Fibroblast of villous mesenchyme (primary cell): Measurements from ENCODE around the gene AMIGO3. TPM values are rescaled to one million over a fixed set of nuclear protein-coding genes. Genes with fewer than 3 reads are reported as not detected.

ENCODE experiments used
- DNase-seq: peaks from one replicate; pipeline ENCODE4 v3.0.0-alpha.2; 2010; ENCODE audit warnings: low read depth
- H3K4me3 ChIP-seq: 2 replicates; pipeline ENCODE4 v1.5.1; 2011; ENCODE audit warnings: low read depth, mild to moderate bottlenecking, low read length
- CTCF ChIP-seq: IDR thresholded peaks from 2 replicates; pipeline ENCODE4 v1.5.1; 2012; ENCODE audit warnings: low read depth, mild to moderate bottlenecking, low read length; ENCODE audit not compliant: insufficient read depth
- total RNA-seq: library from RNA; depleted of rRNA; stranded (reverse); fragments of >200 nt; gene quantifications from 2 replicates; pipeline ENCODE4 v1.2.3, GENCODE V29; 2012

AMIGO3 gene
- total RNA-seq, 1 donor = 0.43 TPM

GRCh38 chr3:49681232-49681522 is 38.3 kb downstream of the AMIGO3 start:
- TF ChIP-seq CTCF = no peak
- H3K4me3 ChIP-seq = no peak overlapping the region
- DNase-seq = no peak

GRCh38 chr3:49680493-49681231 is 38.8 kb downstream of the AMIGO3 start:
- no peak for DNase-seq
- no peak overlapping the region for H3K4me3 ChIP-seq
- TF ChIP-seq CTCF = no peak

- H3K4me3 ChIP-seq = no peak overlapping the region
- DNase-seq = no peak
- no peak for TF ChIP-seq CTCF
Observed at GRCh38 chr3:49675912-49676311, 43.6 kb downstream of the AMIGO3 start.

GRCh38 chr3:49674497-49674983 is 44.9 kb downstream of the AMIGO3 start:
- DNase-seq = no peak
- H3K4me3 ChIP-seq = peak overlapping the region; percentile 82
- no peak for TF ChIP-seq CTCF

- TF ChIP-seq CTCF = no peak
Observed at GRCh38 chr3:49673715-49674496, 45.6 kb downstream of the AMIGO3 start, which contains the start of gene APEH. TSS of gene APEH (plus strand) at chr3:49674351. CDS start at chr3:49674402, 51 bp downstream.

GRCh38 chr3:49673121-49673714 is 46.3 kb downstream of the AMIGO3 start:
- peak overlapping the region; percentile 82 for H3K4me3 ChIP-seq
- no peak for DNase-seq
- no peak for TF ChIP-seq CTCF

More at GRCh38 chr3:49673715-49674496, 45.6 kb downstream of the AMIGO3 start, which contains the start of gene APEH:
- H3K4me3 ChIP-seq = peak within 1 kb of the TSS; percentile 82
- peak; percentile 95 for DNase-seq
